Stimulated activated CD4-positive, alpha-beta T cell treated with anti-CD3 and anti-CD28 coated beads, Interleukin-4, amount 100 ng/mL, for 48 hours (primary cell): Measurements from ENCODE around the gene UTP14C.
"Not testable (repeated sequence)": the region's sequence is repeated elsewhere in the genome, so short reads cannot be mapped to it uniquely, and the experiment has no call there.

Experiments used
- DNase-seq, 2 donors: peaks; one replicate each; pipeline ENCODE4 v3.0.0-alpha.2; 2020; ENCODE audit warnings: low read depth in 2 of 2

Gene UTP14C

GRCh38 chr13:52004511-52005170, 19.9 kb upstream of the UTP14C start:
- no peak for DNase-seq

DNA sequence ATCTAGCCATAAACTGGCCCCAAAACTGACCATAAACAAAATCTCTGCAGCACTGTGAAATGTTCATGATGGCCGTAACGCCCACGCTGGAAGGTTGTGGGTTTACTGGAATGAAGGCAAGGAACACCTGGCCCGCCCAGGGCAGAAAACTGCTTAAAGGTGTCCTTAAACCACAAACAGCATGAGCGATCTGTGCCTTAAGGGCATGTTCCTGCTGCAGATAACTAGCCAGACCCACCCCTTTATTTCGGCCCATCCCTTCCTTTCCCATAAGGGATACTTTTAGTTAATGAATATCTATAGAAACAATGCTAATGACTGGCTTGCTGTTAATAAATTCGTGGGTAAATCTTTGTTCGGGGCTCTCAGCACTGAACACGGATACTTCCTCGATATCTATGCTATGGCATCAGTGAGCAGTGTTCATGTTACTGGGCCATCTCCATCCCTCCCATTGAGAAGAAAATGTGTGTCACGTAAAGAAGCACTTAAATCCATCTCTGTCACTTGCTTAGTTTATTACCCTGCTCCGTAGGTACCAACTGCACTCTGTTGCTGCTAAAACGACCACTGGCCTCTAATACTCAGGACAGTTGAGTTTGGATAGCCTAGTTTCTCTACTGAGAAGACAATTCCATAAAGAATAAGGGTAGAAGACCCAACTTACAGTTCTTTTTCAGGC, 18.5 kb upstream of the UTP14C start:
- no peak for DNase-seq

- DNase-seq: no peak
These were observed 17.8 kb upstream of the UTP14C start for GRCh38 chr13:52006523-52007245.

DNA sequence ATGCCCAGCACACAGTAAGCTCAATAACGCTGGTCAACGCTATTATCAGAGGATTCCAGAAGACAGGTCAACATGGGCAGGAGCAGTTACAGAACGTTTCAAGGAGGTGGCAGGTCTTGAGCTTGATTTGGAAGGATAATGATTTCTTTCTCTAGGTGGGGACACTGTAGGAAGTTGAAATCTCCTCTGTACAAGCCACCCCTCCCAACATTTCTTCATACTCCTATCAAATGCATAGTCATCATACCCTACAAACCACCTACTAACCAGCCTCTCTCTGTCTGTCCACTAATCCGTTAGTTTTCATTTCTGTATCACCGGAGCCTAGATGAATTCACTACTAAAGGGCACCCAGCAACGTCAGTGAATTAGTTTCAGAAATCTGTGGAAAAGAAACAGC, 14.5 kb upstream of the UTP14C start:
- no peak for DNase-seq

DNA sequence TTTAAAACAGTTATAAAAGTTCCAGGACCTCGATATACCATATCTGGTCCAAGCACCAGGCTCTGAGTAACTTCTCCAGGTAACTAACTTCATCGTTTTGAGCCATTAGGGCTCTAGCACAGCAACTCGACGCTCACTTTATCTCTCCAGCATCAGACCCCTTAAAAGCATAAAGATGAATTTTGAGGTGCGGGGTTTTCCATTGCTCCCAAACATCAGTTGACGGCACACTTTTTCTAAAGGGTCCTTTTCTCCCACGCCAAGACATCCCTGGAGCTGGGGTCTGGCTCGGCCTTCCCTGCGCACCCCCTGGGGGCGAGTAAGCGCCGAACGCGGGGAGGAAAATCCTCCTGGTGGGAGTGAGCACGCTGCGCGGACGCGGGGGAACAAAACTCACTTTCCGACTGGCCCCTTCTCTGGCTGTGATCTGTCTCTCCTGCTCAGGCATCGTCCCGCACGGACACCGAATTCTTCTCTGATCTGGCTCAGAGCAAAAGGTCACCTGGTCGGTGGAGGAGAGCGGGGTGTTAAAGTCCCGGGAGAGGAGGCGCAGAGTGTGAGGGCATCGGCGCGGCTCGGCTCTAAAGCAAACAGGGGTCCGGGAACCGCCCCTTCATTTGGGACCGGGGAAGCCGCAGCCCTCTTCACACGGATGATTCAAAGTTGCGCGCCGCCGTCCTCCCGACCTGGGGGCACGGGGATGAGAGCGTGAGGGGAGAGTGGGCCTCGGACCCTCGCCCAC, 13.4 kb upstream of the UTP14C start, which contains the start of gene ATP7B:
Gene ATP7B, minus strand, starts transcription at position 561 of the 742 bp plus-strand sequence. Its CDS starts 113 bp downstream, at position 448.
- peak; percentile 7 to 10 for DNase-seq

- peak; percentile 99 for DNase-seq
These were observed 12.6 kb upstream of the UTP14C start, which contains the start of gene ALG11 for GRCh38 chr13:52011632-52012511. Gene ALG11, plus strand, starts transcription at chr13:52012398. Its CDS starts 21 bp downstream, at chr13:52012419.

DNA sequence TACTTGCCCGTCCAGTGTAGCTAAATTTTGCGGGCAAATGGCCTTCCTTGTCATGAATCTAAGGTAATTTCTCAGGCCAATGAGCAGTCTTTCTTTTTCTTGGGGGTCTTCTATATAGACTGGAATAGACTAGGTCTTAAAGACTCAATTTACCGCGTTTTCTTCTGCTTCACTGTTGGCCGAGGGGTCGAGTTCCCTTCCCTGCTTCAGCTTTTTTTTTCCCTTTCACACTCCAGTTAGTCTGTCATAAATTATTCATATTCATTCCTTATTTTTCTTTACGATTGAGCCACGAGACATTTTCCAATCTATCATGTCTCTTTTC, 12.0 kb upstream of the UTP14C start:
- DNase-seq: no peak

- DNase-seq: no peak
These were observed 8.2 kb upstream of the UTP14C start for GRCh38 chr13:52016296-52016695.

DNA sequence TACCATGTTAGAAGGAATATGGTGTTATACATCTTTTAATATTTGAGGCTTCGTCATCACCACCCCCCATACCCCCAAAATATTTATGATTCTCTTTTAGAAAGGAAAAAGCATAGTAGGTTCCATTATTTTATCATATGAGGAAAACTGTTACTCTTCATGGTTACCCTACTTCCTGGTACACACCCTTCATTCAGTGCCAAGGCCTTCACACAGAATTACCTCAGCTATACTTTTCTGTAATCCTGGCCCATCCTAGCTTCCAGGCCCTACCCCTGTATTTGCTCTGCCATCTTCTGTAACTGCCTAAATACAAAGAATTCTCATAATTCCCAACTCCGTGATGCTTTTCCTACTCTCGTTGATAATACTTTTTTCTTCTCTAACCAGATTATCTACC, 4.3 kb upstream of the UTP14C start:
- DNase-seq: no peak

DNA sequence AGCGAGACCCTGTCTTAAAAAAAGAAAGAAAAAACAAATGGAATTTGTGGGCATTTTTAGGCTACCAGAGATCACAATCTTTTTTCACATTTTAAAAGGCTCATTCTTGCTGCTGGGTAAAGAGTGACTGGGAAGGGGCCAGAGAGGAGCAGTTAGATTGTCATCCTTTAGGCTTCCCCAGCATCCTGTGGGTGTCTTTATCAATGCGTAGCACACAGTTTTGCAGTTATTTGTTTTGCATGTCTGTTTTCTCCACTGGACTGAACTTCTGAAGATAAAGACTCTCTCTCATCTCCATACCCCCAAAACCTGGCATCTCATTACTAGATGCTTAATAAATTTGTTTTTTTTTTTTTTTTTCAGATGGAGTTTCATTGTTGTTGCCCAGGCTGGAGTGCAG, 2.1 kb upstream of the UTP14C start:
- DNase-seq: no peak

GRCh38 chr13:52025475-52026245, 1.2 kb downstream of the UTP14C start:
- DNase-seq: no peak

GRCh38 chr13:52026246-52026626, 1.7 kb downstream of the UTP14C start:
- no peak for DNase-seq

DNA sequence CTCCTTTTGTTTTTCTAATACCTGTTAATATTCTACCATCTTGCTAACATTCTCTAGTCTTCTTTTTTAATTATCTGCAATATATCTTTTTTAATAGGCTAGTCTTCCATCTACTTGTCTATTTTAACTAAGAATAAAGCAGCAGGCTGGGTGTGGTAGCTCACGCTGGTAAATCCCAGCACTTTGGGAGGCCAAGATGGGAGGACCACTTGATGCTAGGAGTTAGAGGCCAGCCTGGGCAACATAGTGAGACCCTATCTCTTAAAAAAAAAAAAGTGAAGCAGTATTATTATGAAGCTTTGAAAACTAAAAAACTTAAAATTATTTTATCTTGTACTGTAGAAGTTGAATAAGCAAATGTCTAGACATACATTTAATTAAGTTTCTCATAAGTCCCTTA, 3.3 kb downstream of the UTP14C start:
- no peak for DNase-seq

DNA sequence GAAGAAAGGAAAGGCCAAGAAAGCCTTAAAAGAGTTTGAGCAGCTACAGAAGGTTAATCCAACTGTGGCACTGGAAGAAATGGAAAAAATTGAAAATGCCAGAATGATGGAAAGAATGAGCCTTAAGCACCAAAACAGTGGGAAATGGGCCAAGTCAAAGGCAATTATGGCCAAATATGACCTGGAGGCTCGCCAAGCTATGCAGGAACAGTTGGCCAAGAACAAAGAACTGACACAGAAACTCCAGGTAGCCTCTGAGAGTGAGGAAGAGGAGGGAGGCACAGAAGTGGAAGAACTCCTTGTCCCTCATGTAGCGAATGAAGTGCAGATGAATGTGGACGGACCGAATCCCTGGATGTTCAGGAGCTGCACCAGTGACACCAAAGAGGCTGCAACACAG, 5.1 kb downstream of the UTP14C start:
- no peak for DNase-seq

DNA sequence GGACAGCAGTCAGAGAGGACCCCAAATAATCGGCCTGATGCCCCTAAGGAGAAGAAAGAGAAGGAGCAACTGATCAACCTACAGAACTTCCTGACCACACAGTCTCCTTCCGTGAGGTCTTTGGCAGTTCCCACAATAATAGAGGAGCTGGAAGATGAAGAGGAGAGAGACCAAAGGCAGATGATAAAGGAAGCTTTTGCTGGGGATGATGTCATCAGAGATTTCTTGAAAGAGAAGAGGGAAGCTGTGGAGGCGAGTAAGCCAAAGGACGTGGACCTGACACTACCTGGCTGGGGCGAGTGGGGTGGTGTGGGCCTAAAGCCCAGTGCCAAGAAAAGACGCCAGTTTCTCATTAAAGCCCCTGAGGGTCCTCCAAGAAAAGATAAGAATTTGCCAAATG, 5.9 kb downstream of the UTP14C start:
- DNase-seq: not testable (repeated sequence)

- DNase-seq: no peak
These were observed 8.5 kb downstream of the UTP14C start for GRCh38 chr13:52033039-52033438.

- no peak for DNase-seq
These were observed 10.2 kb downstream of the UTP14C start for GRCh38 chr13:52034616-52035226.

GRCh38 chr13:52036037-52036436, 11.5 kb downstream of the UTP14C start:
- DNase-seq: no peak

- DNase-seq: no peak
These were observed 19.2 kb downstream of the UTP14C start for GRCh38 chr13:52043675-52044074.

DNA sequence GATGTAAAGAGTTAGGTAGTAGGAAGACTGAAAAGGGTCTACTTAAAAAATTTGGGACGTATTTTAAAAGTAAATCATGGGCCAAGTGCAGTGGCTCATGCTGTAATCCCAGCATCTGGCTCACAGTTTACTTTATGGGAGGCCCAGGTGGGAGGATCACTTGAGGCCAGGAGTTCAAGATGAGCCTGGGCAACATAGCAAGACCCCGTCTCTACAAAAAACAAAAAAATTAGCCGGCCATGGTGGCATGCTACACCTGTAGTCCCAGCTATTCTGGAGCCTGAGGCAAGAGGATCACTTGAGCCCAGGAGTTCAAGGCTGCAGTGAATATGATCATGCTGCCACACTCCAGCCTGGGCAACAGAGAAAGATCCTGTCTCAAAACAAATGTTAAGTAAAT, 23.0 kb downstream of the UTP14C start:
- DNase-seq: no peak
